ENCODE measurements around the gene PRDM8. TPM values are rescaled to one million over a fixed set of nuclear protein-coding genes. Genes with fewer than 3 reads are reported as not detected.

PRDM8 gene
- total RNA-seq, 1 experiment from 2014 or later, result 5.3 TPM

DNA sequence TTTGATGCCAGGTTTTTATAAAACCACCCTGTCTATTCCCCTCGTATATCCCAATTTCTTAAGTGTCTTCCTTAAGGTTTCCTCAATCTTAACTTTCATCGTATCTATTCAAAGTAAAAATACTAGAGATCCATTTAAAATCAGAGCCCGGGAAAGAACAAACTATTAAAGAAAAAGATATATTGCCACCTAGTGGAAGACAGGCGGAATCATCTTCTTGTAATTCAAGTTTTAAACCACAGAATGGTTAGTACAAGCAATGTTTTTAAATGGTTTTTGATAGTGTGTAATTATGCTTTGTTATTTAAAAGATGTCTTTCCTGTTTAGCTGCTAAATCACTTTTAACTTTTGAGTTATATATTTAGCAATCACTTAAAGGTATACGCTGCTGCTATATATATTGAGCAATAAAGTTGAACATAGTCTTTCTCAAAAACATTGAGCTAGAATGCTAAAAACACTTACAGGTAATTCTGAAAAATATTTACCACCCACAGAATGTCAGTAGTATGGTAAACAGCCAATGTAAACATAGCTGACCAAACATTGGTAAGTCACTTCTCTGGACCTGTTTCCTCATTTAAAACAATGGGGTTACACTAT lies 18.2 kb downstream of the PRDM8 start:
- no peaks in the 10 kb centered on the region for H3K4me1 ChIP-seq (ENCODE audit: control insufficient read depth, insufficient read depth, low read length)
- H3K27me3 ChIP-seq (ENCODE audit: control insufficient read depth, insufficient read depth, low read length), result no peaks in the 10 kb centered on the region
- intact Hi-C loops (cut with micrococcal nuclease; ENCODE audit: unreplicated experiment), result loop anchor here (5.0 to 10.0 kb wide), 2 partner anchors 301 to 1263 kb away; no protein-coding TSS in a partner anchor
- H3K4me3 ChIP-seq (ENCODE audit: low read depth in 2 of 2, low read length in 2 of 2), result no peak overlapping the region
- no peak for ATAC-seq
- TF ChIP-seq TCF7L2 (IDR thresholded peaks at IDR 0.05; ENCODE audit: low read depth, low read length), result no peak
- no peak for TF ChIP-seq SIN3A (IDR thresholded peaks at IDR 0.05; ENCODE audit: borderline replicate concordance, insufficient read depth, low read depth, low read length)
- TF ChIP-seq, protein P1, sequence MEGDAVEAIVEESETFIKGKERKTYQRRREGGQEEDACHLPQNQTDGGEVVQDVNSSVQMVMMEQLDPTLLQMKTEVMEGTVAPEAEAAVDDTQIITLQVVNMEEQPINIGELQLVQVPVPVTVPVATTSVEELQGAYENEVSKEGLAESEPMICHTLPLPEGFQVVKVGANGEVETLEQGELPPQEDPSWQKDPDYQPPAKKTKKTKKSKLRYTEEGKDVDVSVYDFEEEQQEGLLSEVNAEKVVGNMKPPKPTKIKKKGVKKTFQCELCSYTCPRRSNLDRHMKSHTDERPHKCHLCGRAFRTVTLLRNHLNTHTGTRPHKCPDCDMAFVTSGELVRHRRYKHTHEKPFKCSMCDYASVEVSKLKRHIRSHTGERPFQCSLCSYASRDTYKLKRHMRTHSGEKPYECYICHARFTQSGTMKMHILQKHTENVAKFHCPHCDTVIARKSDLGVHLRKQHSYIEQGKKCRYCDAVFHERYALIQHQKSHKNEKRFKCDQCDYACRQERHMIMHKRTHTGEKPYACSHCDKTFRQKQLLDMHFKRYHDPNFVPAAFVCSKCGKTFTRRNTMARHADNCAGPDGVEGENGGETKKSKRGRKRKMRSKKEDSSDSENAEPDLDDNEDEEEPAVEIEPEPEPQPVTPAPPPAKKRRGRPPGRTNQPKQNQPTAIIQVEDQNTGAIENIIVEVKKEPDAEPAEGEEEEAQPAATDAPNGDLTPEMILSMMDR (IDR thresholded peaks at IDR 0.05), result peak; percentile 58; the same call in 1 of the 2 replicates
- ChIA-PET CTCF (interaction anchor here (0.7 kb wide), 1 partner anchor 29 kb away, joined by 3 read pairs; no protein-coding TSS in a partner anchor), POLR2A (no interaction called here)
- in situ Hi-C loops (cut with HindIII; ENCODE audit: low pct_unique_long_range_greater_than_20kb, low sequenced_read_pairs), result no loop called here
- H3K36me3 ChIP-seq (ENCODE audit: control insufficient read depth, insufficient read depth, low read length), result no peaks in the 10 kb centered on the region
- DNase-seq (ENCODE audit: low read depth, low spot score), result no peak
- BruUV-seq (replicated peaks), result no TSS peak
- no peak overlapping the region for H3K27ac ChIP-seq (ENCODE audit: low read length)
- no peaks in the 10 kb centered on the region for H3K9me3 ChIP-seq (ENCODE audit: control insufficient read depth, insufficient read depth, low read depth, low read length)

DNA sequence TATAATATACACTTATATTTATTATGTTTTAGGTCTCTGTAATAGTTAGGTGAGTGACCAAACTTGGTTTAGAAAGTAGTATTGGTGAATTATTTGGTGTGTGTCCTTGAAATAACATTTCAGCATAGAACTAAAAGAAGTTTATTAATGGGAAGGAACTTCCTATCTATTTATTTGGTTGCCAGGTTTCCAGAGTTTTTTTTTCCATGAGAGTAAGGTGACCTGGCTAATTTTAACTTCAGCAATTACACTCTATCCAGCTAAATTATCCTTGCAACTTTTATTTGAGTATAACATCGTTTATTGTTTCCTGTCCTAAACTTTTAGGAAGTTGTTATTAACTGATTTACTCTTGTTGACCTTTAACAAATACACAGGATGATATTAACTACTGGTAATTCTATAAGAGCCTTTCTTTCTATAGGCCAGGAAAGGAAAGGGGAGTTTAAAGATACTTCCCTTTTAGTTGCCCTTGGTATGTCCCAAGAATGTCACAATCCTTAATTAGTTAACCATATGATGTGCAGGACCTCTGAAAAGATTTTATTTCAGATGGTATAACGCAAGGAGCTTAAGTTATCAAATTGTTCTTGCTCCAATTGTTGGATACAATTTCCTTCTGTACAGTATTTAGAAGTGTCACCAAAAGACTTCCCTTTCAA lies 18.9 kb downstream of the PRDM8 start:
- no peaks in the 10 kb centered on the region for H3K27me3 ChIP-seq (ENCODE audit: control insufficient read depth, insufficient read depth, low read length)
- H3K9me3 ChIP-seq (ENCODE audit: control insufficient read depth, insufficient read depth, low read depth, low read length), result no peaks in the 10 kb centered on the region
- no peak overlapping the region for H3K27ac ChIP-seq (ENCODE audit: low read length)
- intact Hi-C loops (cut with micrococcal nuclease; ENCODE audit: unreplicated experiment) (loop anchor here (5.0 to 10.0 kb wide), 2 partner anchors 301 to 1264 kb away; no protein-coding TSS in a partner anchor), in situ Hi-C loops (cut with HindIII; ENCODE audit: low pct_unique_long_range_greater_than_20kb, low sequenced_read_pairs) (no loop called here)
- no TSS peak for BruUV-seq (replicated peaks)
- H3K4me3 ChIP-seq (ENCODE audit: low read depth in 2 of 2, low read length in 2 of 2), result no peak overlapping the region
- H3K36me3 ChIP-seq (ENCODE audit: control insufficient read depth, insufficient read depth, low read length), result no peaks in the 10 kb centered on the region
- ATAC-seq (no peak), DNase-seq (ENCODE audit: low read depth, low spot score) (no peak)
- ChIA-PET CTCF (interaction anchor here (0.7 kb wide), 1 partner anchor 29 kb away, joined by 3 read pairs; no protein-coding TSS in a partner anchor), POLR2A (no interaction called here)
- no peaks in the 10 kb centered on the region for H3K4me1 ChIP-seq (ENCODE audit: control insufficient read depth, insufficient read depth, low read length)
- TF ChIP-seq SIN3A (IDR thresholded peaks at IDR 0.05; ENCODE audit: borderline replicate concordance, insufficient read depth, low read depth, low read length), result no peak
- TF ChIP-seq, protein P2, sequence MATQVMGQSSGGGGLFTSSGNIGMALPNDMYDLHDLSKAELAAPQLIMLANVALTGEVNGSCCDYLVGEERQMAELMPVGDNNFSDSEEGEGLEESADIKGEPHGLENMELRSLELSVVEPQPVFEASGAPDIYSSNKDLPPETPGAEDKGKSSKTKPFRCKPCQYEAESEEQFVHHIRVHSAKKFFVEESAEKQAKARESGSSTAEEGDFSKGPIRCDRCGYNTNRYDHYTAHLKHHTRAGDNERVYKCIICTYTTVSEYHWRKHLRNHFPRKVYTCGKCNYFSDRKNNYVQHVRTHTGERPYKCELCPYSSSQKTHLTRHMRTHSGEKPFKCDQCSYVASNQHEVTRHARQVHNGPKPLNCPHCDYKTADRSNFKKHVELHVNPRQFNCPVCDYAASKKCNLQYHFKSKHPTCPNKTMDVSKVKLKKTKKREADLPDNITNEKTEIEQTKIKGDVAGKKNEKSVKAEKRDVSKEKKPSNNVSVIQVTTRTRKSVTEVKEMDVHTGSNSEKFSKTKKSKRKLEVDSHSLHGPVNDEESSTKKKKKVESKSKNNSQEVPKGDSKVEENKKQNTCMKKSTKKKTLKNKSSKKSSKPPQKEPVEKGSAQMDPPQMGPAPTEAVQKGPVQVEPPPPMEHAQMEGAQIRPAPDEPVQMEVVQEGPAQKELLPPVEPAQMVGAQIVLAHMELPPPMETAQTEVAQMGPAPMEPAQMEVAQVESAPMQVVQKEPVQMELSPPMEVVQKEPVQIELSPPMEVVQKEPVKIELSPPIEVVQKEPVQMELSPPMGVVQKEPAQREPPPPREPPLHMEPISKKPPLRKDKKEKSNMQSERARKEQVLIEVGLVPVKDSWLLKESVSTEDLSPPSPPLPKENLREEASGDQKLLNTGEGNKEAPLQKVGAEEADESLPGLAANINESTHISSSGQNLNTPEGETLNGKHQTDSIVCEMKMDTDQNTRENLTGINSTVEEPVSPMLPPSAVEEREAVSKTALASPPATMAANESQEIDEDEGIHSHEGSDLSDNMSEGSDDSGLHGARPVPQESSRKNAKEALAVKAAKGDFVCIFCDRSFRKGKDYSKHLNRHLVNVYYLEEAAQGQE (IDR thresholded peaks at IDR 0.05; ENCODE audit: insufficient read depth in 1 of 2, low read depth in 2 of 2, low read length in 1 of 2), result no peak
- TF ChIP-seq TCF7L2 (IDR thresholded peaks at IDR 0.05; ENCODE audit: low read depth, low read length), result no peak
- no peak for TF ChIP-seq POLR2AphosphoS5 (IDR thresholded peaks at IDR 0.05; ENCODE audit: low read depth, low read length)
- TF ChIP-seq, protein P1 (IDR thresholded peaks at IDR 0.05), result no peak
